GM21526 (cell line): ENCODE data around the gene TPK1.

ENCODE experiments used
- ATAC-seq: cut with Tn5 transposase; IDR thresholded peaks from one replicate; pipeline ENCODE4 v1.9.1; 2021; ENCODE audit warnings: moderate library complexity; ENCODE audit not compliant: unreplicated experiment, low FRiP score

Gene TPK1

DNA sequence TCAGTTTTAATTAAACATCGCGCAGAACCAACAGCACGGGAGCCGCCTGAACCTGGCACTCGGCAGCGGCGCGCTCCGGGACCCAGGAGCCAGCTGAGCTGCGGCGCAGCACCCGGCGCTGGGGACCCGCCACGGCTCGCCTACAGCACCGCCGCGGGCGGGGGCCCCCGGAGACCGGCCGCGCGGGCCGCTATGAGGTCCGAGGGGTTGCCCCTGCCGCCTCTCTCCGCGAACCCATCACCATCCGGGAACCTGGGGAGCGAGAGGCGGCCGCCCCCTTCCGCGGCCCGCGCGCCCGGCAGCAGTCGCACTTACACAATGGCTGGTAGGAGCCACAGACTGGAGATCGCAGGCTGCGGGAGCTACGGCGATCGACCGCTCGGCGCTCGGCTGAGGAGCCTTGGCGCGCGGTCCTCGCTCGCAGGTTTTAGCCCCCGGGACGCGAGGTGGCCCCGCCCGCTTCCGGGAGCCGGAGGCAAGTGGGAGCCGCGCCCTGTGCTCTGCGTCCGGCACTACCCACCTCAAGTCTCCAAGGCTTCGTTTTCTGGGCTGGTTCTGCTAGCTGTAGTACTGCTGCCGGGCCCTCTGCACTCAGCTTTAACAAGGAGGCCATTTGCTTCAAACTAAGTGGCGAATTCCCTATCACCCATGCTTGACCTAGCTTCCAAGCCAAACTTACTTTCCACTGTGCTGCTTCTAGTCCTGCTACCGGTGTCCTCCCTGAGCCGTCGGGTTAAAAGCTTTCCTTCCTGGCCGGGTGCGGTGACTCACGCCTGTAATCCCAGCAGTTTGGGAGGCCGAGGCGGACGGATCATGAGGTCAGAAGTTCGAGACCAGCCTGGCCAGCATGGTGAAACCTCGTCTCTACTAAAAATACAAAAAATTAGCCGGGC lies at the start of gene TPK1:
Gene TPK1, minus strand, starts transcription at position 402 of the 893 bp plus-strand sequence. CDS start 451 bp downstream, outside the sequence.
- peak; percentile 91 for ATAC-seq

DNA sequence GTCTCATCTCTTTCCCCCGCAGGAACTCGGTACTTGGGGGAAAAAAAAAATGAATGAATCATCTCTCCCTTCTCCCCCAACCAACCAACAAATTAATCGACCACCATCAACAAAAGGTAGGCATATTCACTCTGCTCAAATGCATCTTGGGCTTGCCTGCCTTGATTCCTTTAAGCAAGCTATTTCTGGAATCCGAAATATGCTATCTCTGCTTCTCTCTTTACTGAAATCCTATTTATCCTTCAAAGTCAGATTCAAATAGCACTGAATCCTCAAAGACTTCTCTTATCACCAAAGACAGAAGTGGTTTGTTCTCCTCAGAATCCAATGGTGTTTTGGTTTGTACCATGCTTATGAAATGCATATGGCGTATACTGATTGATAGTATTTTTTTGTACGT lies 49.6 kb upstream of the TPK1 start:
- no peak for ATAC-seq

DNA sequence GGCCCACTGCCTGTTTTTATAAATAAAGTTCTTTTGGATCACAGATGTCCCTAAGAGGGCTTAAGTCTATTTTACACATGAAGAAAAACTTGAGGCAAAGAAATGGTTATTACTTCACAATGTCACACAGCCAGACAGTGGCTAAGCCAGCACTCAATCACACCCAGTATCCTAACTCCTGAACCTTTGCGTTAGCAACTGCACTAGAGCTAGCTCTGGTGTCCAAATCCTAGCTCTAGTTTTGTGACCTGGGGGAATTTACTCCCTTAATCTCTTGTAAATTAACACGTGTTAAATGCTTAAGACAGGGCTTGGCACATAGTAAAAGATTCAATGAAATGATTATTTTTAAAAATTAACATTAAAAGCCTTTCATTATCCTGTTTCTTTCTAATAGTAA lies 49.0 kb upstream of the TPK1 start:
- no peak for ATAC-seq

DNA sequence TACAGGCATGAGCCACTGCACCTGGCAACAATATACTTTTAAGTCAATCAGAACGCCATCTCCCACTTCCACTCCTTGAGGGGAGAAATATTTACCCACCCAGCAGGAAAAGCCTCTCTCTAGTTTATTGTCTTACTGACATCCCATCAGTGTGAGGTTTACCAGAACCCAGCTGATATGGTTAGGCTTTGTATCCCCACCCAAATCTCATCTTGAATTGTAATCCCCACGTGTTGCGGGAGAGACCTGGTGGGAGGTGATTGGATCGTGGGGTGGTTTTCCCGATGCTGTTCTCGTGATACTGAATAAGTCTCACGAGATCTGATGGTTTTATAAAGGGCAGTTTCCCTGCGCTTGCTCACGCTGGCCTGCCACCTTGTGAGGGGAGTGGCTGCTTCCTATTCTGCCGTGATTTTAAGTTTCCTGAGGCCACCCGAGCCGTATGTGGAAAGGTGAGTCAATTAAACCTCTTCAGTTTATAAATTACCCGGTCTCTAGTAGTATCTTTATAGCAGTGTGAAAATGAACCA lies 37.5 kb upstream of the TPK1 start:
- ATAC-seq: no peak

DNA sequence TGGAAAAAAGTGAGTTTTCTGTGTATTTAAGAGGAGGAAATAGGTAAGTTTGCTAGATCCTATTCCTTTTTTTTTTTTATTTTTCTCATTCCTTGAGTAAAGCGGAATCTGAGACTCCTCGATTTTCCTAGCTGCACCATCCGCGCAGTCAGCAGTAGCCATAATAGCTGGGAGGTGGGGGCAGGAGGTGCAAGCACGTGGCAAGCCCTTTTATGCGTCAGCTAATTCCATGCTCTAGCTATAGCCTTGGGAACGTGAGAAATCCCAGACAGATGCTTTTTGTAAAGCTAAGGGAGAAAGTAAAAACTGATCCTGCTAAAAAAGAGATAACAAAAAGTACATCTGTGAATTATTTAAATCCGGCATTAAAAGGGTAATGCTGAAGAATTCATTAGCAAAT lies 33.2 kb upstream of the TPK1 start:
- ATAC-seq: no peak

DNA sequence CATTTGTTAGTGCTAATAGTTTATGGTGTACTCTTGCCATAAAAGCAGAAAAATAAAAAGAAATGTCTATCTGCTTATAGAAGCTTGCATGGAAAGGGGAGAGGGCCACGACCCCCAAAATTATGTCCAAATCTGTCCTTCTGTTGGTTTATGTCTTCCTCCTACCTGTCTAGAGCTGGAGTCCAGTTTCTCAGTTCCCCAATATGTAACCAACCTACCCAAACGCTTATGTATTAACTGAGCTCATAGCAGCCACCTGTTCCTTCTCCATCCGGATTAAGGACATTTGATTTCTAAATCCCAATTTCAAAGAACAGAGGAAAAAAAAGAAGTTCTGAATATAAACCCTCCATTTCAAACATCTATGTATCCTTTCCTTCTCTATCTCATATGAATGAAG lies 30.3 kb upstream of the TPK1 start:
- no peak for ATAC-seq

DNA sequence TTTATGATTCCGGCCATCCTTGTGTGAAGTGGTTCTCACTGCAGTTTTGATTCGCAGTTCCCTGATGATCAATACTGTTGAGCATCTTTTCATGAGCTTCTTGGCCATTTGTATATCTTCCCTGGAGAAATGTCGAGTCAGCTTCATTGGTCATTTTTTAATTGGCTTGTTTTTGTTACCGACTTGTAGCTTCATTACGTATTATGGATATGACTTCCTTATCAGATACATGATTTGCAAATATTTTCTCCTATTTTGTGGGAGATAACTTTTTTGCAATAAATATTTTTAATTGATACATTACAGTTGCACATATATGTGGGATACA lies 27.4 kb upstream of the TPK1 start:
- no peak for ATAC-seq

DNA sequence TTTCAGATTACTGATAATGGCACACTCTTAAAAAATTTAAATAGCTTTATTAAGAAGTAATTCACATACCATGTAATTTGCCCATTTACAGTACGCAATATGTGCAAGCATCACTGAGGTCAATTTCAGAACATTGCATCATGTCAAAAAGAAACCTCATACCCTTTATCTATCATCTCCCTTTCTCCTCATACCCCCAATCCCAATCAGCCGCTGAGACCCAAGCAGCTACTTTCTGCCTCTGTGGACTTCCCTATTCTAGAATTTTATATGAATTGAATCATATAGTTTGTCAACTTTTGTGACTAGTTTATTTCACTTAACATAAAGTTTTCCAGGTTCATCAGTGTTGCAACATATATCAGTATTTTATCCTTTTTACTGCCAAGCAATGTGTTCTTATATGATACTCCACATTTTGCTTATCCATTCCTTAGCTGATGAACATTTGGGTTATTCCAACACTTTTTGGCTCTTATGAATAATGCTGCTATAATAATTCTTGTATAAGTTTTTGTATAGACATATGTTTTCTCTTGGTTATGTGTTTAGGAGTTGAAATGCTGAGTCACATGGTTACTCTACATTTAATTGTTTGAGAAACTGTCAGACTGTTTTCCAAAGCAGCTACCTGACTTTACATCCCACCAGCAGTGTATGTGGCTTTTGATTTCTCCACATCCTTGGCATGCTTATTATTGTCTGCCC lies 26.9 kb upstream of the TPK1 start:
- ATAC-seq: no peak

DNA sequence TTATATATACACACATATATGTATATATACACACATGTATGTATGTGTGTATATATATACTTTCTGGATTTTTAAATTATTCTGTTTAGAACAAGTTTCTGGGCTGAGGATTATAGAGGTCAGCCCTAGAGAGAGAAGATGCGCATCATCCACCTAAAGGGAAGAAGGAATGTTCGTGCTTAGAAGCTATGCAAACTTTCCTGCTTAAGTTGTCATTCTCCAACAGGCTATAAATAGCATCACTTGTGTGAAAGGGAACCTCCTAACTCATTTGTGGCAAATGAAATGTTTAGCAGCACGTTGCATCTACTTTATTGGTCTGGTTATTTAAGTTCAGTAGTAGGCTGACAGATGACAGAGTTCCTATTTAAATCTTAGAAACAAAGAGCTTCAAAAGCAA lies 23.9 kb upstream of the TPK1 start:
- ATAC-seq: no peak

DNA sequence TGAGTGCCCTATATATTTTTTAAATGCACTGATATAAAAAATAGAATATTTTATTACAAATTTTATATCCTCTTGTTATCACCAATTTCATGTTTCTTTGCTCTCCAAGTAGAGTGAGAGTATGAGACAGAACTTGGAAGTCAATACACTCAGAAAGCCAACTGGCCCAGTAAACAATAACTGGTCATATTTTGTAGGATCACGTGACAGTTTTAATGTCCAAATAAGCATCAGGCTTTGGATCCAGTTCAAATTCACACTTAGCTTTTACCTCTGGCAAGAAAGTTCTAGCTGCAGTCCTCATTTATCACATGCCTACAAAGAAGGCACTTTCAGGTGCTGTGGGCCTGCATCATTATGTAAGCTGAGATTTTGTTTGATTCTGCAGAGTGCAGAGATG lies 21.6 kb upstream of the TPK1 start:
- no peak for ATAC-seq

DNA sequence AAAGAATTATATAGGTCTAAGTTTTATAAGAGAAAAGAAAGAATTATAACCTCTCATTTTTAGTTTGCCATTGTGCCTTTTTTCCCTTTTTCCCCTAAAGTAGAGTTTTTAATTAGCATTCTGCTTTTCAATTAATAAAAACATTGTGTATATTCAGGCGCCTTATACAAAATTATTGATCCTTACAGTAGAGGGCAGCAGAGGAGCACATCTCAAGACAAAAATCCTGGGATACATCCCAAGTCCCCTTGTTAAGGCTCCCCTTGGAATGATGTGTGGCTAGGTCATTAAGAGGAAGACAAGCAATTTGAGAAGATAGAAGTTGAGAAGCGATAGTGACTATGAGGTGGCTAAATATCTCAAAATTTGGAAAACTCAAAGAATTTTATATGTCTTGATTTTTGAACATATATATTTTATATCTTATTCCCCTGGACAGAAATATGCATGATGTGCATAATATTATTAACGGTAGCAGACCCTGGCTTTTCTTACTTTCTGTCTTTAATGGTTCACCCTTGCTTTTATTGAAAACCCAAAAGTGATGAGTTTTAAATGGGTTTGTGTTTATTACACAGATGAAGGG lies 19.1 kb upstream of the TPK1 start:
- no peak for ATAC-seq

DNA sequence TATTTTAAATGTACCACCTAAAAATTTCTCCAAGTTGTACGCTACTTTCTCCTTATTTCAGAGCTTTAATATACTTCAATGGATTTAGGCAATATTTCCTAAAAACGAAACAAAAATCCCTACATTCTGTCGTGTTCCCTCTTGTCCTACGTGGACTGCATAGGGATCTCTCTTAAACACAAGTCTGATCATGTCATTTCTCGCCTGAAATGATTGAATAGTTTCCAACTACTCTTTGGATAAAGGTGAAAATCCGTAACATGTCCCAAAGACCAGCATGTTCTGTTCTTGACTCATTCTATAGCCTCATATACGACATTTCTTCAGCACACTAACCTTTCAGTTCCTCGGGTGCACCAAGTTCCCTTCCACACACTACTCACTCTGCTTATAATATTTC lies 17.7 kb upstream of the TPK1 start:
- no peak for ATAC-seq

DNA sequence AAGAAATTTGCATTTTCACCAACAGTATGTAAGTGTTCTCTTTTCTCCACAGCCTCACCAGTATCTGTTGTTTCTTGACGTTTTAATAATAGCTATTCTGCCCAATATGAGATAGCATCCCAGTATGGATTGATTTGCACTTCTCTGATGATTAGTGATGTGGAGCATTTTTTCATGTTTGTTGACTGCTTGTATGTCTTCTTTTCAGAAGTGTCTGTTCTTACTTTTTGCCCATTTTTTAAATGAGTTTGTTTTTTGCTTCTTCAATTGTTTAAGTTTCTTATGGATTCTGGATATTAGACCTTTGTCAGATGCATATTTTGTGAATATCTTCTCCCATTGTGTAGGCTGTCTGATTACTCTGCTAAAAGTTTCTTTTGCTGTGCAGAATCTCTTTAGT lies 12.2 kb upstream of the TPK1 start:
- ATAC-seq: no peak

DNA sequence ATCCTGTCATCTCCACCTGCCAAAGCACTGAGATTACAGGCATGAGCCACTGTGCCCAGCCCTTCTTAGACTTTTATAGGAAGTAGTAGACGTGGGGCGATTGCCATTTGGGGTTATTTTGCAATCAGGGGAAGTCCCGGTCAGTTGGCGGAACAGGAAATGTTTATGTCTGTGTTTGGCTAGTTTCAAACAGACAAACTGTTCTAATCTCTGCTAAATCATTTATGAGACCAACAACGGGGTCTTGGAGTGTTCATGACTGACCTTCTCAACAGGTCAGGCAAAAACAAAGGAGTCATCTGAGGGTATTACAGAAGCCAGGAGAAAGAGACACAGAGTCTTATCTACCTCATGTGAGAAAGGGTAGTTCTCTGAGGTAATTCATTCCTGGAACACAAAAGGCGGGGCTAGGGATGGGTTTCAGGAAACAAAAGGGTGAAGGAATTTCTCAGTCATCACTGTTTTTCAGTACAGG lies 6.6 kb upstream of the TPK1 start:
- ATAC-seq: peak; percentile 85

DNA sequence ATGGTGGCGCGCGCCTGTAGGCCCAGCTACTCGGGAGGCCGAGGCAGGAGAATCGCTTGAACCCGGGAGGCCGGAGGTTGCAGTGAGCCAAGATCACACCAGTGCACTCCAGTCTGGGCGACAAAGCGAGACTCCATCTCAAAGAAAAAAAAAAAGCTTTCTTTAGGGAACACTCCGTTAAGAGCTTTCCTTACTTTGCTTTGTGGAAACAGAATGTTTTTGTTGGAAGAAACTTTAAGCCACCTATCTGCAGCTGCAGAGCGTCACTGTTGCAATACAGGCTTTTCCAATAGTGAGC lies 641 bp upstream of the TPK1 start:
- ATAC-seq: no peak

DNA sequence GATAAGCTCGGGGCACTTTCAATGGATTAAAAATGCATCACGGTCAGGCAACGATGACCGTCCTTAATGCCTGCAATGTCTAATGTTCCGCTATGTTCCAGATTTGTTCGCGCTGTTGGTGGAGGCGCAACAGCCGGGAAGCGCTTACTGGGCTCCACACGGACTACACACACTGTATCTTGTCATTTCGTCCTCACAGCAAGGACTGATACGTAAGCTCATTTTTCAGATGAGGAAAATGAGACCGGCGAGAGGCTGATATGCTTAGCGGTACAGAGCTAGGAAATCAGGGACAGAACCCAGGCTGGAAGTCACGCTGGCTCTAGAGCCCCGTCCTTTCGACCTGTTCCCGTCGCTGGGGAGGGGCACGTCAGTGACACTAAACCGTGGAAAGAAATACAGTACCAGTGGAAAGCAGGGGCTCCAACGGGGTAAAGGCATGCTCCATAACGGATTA lies 670 bp downstream of the TPK1 start:
- peak; percentile 37 for ATAC-seq

DNA sequence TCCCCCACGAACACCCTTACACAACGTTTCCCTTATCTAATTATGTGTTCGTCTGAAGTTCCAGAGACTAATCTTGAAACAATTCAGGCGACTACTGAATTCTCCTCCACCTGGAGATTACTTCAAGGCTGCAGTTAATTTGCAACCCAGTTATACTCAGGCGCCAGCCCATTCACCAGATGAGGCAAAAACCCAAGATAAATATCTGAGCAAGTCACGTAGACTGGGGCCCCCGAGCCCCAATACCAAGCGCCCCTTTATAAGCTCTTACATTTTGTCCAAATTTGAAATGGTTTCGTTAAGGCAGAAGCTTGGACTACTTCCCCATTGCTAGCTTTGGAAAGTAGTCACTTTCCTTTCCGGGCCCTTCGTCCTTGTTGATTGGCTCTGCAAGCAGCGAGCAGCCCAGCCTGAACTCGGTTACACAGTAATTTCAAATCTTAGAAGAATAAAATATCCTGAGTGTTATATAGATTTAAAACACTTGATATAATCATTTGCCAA lies 1.2 kb downstream of the TPK1 start:
- ATAC-seq: peak; percentile 45

DNA sequence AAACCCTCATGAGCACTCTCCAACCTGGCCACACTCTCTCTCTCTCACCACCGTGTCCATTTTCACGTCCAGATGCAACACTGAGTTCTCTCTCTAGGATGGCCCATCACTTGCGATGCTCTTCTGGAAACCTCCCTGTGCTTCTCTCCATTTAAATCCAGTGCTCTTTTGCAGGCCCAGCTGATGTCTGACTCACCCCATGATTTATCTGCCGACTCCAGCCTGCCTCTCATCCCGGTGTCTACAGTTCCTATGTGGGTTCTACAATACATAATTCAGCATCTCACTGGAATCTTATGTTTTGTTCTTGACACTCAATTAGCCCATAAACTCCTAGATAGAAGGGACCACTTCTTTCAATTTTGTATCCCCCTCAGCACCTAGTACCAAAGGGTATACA lies 5.0 kb downstream of the TPK1 start:
- no peak for ATAC-seq

DNA sequence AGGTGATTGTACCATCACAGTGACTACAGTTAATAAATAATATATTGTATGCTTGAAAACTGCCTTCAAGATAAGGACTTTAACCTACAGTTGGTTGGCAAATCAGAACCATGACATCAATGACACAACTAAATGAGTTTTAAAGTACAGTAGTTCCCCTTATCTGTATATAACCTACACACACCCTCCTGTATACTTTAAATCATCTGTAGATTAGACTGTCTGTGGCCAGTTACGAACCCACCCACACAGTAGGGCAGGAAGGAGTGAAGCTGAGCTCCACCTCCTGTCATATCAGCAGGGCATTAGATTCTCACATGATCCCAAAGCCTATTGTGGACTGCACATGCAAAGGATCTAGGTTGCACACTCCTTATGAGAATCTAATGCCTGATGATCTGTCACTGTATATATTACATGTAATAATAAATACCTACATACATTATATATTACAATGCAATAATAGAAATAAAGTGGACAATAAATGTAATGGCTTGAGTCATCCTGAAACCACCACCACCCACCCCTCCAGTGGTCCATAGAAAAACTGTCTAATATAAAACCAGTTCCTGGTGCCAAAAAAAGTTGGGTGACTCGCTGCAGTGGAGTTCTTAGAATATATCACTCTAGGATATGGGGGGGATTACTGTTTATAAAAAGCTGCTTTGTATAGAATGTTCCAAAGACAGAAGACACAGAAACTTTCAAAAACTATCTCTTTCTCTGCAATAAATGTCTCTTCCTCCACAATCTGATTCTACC lies 5.6 kb downstream of the TPK1 start:
- ATAC-seq: no peak

DNA sequence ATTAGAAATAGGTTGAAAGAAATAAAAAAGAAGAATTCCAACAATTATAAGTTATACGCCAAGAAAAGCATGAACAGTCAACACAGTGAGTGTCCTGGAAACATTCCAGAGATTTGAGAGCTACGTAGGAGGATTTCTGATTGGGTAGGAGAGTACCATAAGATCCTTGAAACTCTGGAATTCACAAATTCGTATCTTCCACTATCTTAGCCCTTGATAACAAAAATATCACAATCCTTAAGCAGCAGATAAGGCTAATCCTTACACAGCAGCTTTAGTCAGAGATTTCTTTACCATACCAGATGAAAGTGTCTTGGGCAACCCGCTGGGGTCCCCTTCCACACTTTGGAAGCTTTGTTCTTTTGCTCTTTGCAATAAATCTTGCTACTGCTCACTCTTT lies 8.2 kb downstream of the TPK1 start:
- ATAC-seq: no peak

DNA sequence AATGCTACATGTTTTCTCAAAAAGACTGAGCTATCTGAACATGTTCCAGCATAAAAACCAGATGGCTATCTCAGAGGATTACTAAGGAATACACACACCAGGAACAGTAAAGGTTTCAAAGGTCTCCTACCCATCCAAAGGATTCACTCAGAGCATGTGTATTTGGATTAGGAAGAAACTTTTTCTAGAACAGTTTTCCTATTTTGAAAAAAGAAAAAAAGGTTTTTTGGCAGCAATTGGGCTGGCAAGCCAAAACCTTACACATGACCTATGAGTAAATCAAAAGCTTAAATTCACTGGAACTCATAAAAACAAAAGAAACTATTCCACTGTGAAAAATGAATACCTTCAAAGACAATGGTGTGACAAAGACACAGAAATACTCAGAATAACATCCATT lies 9.6 kb downstream of the TPK1 start:
- ATAC-seq: no peak
